Measurements from ENCODE around the gene DMAP1.

DNA sequence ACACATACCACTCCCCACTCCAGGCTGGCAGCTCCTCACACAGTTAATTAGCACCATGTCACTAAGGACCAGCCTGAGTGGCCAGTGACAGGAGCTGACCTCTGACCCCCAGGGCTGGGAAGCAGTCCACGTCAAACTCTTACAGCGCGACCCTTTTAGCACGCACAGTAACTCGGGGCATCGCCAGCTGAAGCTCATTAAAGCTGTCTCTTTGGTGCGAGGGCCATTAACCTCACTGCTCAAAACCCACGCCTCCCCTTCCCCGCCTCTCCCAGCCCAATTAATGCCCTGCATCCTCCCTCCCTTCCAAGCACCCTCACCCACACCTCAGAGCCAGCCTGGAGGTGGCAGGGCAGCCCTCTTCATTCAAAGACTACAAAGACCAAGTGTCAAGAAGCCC, 31.7 kb downstream of the DMAP1 start:
- TF ChIP-seq, protein P1, sequence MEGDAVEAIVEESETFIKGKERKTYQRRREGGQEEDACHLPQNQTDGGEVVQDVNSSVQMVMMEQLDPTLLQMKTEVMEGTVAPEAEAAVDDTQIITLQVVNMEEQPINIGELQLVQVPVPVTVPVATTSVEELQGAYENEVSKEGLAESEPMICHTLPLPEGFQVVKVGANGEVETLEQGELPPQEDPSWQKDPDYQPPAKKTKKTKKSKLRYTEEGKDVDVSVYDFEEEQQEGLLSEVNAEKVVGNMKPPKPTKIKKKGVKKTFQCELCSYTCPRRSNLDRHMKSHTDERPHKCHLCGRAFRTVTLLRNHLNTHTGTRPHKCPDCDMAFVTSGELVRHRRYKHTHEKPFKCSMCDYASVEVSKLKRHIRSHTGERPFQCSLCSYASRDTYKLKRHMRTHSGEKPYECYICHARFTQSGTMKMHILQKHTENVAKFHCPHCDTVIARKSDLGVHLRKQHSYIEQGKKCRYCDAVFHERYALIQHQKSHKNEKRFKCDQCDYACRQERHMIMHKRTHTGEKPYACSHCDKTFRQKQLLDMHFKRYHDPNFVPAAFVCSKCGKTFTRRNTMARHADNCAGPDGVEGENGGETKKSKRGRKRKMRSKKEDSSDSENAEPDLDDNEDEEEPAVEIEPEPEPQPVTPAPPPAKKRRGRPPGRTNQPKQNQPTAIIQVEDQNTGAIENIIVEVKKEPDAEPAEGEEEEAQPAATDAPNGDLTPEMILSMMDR (IDR thresholded peaks at IDR 0.05) = no peak
- no peak for TF ChIP-seq POLR2A (IDR thresholded peaks at IDR 0.05)
